DOHH2 (cell line): ENCODE results near the gene UNC45A.

Experiments
- H3F3A ChIP-seq: fragments of 200-600 bp; sonication (generic), shearing (Covaris generic); 2 replicates; pipeline ENCODE4 v1.6.0; 2016; ENCODE audit warnings: antibody characterized with exemption, mild to moderate bottlenecking; ENCODE audit not compliant: control insufficient read depth, insufficient read depth
- H3K27ac ChIP-seq: fragments of 200-600 bp; sonication (generic); 2 replicates; pipeline ENCODE4 v1.5.1; 2014; ENCODE audit warnings: low read depth, mild to moderate bottlenecking, low read length, moderate library complexity
- H3K27me3 ChIP-seq: fragments of 200-600 bp; sonication (generic); 2 replicates; pipeline ENCODE4 v1.6.1; 2014; ENCODE audit warnings: mild to moderate bottlenecking, low read length, mixed read lengths; ENCODE audit not compliant: control insufficient read depth
- H3K36me3 ChIP-seq: fragments of 200-600 bp; sonication (generic); 2 replicates; pipeline ENCODE4 v1.6.1; 2014; ENCODE audit warnings: mild to moderate bottlenecking, low read length, moderate library complexity, mixed read lengths; ENCODE audit not compliant: control insufficient read depth
- H3K4me1 ChIP-seq: fragments of 200-600 bp; sonication (generic); 2 replicates; pipeline ENCODE4 v1.6.1; 2014; ENCODE audit warnings: mild to moderate bottlenecking, low read length, mixed read lengths; ENCODE audit not compliant: control insufficient read depth
- H3K4me2 ChIP-seq: fragments of 200-600 bp; sonication (generic); 2 replicates; pipeline ENCODE4 v1.6.0; 2014; ENCODE audit warnings: mild to moderate bottlenecking, low read length, moderate library complexity
- H3K4me3 ChIP-seq: fragments of 200-600 bp; sonication (generic); 2 replicates; pipeline ENCODE4 v1.5.1; 2014; ENCODE audit warnings: mild to moderate bottlenecking, low read length, mixed read lengths
- H3K79me2 ChIP-seq: fragments of 200-600 bp; sonication (generic); 2 replicates; pipeline ENCODE4 v1.6.1; 2014; ENCODE audit warnings: mild to moderate bottlenecking, low read length, mixed read lengths; ENCODE audit not compliant: control insufficient read depth
- H3K9me2 ChIP-seq: fragments of 200-600 bp; sonication (generic); replicated peaks from 2 replicates; pipeline ENCODE4 v1.6.1; 2014; ENCODE audit warnings: mild to moderate bottlenecking, low read length, mixed read lengths; ENCODE audit not compliant: control insufficient read depth
- H3K9me3 ChIP-seq: fragments of 200-600 bp; sonication (generic); 2 replicates; pipeline ENCODE4 v1.6.1; 2014; ENCODE audit warnings: antibody characterized with exemption, low read length, mixed read lengths; ENCODE audit not compliant: control insufficient read depth, insufficient read depth
- H4K20me1 ChIP-seq: fragments of 200-600 bp; sonication (generic); 2 replicates; pipeline ENCODE4 v1.6.0; 2014; ENCODE audit warnings: low read depth, mild to moderate bottlenecking, antibody characterized with exemption, low read length, moderate library complexity; ENCODE audit not compliant: control insufficient read depth, insufficient read depth
- EZH2phosphoT487 ChIP-seq: fragments of 200-600 bp; sonication (generic); IDR thresholded peaks from 2 replicates; pipeline ENCODE4 v1.6.1; 2017; ENCODE audit warnings: borderline replicate concordance, mild to moderate bottlenecking, antibody characterized with exemption, low read length, moderate library complexity, mixed read lengths
- TF ChIP-seq, protein P1 (sequence below): fragments of 200-600 bp; sonication (generic); IDR thresholded peaks from one replicate; pipeline ENCODE4 v1.5.1; 2014; ENCODE audit warnings: antibody characterized with exemption, mild to moderate bottlenecking, low read depth, low read length; ENCODE audit not compliant: poor library complexity, severe bottlenecking

The UNC45A gene

DNA sequence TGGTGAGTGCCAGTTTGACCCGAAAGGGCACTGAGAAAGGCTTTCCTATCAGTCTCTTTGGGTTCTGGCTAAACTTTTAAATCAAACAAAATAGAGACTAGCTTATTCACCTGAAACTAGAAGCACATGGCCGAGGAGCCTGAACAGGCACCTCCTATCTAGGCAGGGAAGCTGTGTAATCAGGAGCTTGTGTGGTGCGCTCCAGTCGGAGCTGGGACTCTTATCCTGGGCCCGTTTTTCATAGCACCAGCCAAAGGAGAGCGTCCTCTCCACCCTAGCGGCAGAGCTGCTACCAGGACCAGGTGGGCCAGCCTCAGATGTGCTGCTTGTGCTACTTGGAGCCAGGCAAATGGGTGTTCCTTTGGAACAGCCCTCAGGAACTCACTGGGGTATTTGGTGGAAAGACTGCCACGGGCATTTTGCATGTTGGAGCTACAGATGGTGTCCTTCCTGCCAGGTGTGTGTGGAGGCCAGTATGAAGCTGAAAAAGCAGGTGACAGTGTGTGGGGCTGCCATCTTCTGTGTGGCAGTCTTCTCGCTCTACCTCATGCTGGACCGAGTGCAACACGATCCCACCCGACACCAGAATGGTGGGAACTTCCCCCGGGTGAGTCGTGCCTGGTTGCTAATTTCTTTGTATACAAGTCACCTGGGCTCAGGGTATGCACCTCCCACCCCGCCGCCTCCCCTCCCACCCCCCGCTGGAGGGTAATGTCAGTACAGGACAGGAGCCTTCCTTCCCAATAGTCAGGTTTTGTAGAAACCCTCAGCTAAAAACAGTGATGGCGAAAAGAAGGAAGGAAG is 31.1 kb upstream of the UNC45A start:
- Histone ChIP-seq H3K36me3 (peaks cover 47% of the 10 kb centered on the region), H3K4me2 (peak overlapping the region; percentile 77), H3K27ac (peak overlapping the region; percentile 89), H3F3A (no peaks in the 10 kb centered on the region), H3K79me2 (peaks cover 28% of the 10 kb centered on the region), H4K20me1 (no peaks in the 10 kb centered on the region), H3K9me3 (no peaks in the 10 kb centered on the region), H3K9me2 (no peaks in the 10 kb centered on the region), H3K4me1 (peaks cover 28% of the 10 kb centered on the region), H3K4me3 (peak overlapping the region; percentile 78), H3K27me3 (no peaks in the 10 kb centered on the region)
- TF ChIP-seq, protein P1, sequence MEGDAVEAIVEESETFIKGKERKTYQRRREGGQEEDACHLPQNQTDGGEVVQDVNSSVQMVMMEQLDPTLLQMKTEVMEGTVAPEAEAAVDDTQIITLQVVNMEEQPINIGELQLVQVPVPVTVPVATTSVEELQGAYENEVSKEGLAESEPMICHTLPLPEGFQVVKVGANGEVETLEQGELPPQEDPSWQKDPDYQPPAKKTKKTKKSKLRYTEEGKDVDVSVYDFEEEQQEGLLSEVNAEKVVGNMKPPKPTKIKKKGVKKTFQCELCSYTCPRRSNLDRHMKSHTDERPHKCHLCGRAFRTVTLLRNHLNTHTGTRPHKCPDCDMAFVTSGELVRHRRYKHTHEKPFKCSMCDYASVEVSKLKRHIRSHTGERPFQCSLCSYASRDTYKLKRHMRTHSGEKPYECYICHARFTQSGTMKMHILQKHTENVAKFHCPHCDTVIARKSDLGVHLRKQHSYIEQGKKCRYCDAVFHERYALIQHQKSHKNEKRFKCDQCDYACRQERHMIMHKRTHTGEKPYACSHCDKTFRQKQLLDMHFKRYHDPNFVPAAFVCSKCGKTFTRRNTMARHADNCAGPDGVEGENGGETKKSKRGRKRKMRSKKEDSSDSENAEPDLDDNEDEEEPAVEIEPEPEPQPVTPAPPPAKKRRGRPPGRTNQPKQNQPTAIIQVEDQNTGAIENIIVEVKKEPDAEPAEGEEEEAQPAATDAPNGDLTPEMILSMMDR = peak; percentile 22
- TF ChIP-seq EZH2phosphoT487 = no peak

DNA sequence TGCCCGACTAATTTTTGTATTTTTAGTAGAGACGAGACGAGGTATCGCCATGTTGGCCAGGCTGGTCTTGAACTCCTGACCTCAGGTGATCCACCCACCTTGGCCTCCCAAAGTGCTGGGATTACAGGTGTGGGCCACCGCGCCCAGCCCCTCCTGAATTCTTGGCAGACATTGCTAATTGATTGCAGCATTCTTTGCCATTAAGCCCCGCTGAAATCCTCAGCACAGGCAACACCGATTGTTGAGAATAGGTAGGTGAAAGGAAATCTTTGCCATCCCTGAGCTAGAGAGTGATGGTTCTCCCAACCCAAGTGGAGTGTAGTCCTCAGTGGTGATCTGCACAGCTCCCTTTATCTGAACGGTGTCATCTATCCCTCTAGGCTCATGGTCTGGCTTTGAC is 30.3 kb upstream of the UNC45A start:
- H3K9me2 ChIP-seq = no peaks in the 10 kb centered on the region
- H3F3A ChIP-seq = no peaks in the 10 kb centered on the region
- peaks cover 23% of the 10 kb centered on the region for H3K4me1 ChIP-seq
- H3K27me3 ChIP-seq = no peaks in the 10 kb centered on the region
- H3K9me3 ChIP-seq = no peaks in the 10 kb centered on the region
- no peaks in the 10 kb centered on the region for H4K20me1 ChIP-seq
- no peak overlapping the region for H3K27ac ChIP-seq
- peaks cover 53% of the 10 kb centered on the region for H3K36me3 ChIP-seq
- peaks cover 28% of the 10 kb centered on the region for H3K79me2 ChIP-seq
- H3K4me3 ChIP-seq = no peak overlapping the region
- no peak overlapping the region for H3K4me2 ChIP-seq
- TF ChIP-seq EZH2phosphoT487 = no peak

DNA sequence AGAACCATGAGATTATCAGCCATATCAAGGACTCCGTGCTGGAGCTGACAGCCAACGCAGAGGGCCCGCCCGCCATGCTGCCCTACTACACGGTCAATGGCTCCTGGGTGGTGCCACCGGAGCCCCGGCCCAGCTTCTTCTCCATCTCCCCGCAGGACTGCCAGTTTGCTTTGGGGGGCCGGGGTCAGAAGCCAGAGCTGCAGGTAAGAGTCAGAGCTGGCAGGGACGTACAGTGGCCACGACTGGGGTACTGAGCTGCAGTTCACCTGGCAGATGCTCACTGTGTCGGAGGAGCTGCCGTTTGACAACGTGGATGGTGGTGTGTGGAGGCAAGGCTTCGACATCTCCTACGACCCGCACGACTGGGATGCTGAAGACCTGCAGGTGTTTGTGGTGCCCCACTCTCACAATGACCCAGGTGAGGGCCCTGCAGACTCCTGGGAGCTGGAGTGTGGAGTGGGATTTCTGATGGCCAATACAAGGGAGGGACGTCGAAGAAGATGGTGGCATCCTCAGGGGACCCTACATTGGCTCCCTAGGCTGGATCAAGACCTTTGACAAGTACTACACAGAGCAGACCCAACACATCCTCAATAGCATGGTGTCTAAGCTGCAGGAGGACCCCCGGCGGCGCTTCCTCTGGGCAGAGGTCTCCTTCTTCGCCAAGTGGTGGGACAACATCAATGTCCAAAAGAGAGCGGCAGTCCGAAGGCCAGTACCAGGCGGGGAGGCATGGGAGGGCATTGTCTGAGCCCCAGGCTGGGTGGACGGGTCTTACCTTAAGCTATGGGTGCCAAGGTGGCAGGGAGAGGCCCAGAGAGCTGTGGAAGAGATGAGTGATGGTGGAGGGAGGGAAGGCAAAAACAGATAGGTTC is 29.5 kb upstream of the UNC45A start:
- Histone ChIP-seq H3K79me2 (peaks cover 28% of the 10 kb centered on the region), H3K4me1 (peaks cover 23% of the 10 kb centered on the region), H3K36me3 (peaks cover 59% of the 10 kb centered on the region), H3K9me3 (no peaks in the 10 kb centered on the region), H3K4me3 (no peak overlapping the region), H3K27me3 (no peaks in the 10 kb centered on the region), H4K20me1 (no peaks in the 10 kb centered on the region), H3K4me2 (no peak overlapping the region), H3F3A (no peaks in the 10 kb centered on the region), H3K9me2 (no peaks in the 10 kb centered on the region), H3K27ac (no peak overlapping the region)
- TF ChIP-seq, protein P1 = no peak
- TF ChIP-seq EZH2phosphoT487 = no peak
